DMS114 treated with DMSO at 0.1 percent for 48 hours (cell line): ENCODE data around the gene CLDND1.
"Not testable (repeated sequence)": the region's sequence is repeated elsewhere in the genome, so short reads cannot be mapped to it uniquely, and the experiment has no call there.

Experiments
- DNase-seq: peaks from one replicate; lab custom pipeline; 2025; ENCODE audit not compliant: unreplicated experiment; lab: John Stamatoyannopoulos, UW

Gene CLDND1

DNA sequence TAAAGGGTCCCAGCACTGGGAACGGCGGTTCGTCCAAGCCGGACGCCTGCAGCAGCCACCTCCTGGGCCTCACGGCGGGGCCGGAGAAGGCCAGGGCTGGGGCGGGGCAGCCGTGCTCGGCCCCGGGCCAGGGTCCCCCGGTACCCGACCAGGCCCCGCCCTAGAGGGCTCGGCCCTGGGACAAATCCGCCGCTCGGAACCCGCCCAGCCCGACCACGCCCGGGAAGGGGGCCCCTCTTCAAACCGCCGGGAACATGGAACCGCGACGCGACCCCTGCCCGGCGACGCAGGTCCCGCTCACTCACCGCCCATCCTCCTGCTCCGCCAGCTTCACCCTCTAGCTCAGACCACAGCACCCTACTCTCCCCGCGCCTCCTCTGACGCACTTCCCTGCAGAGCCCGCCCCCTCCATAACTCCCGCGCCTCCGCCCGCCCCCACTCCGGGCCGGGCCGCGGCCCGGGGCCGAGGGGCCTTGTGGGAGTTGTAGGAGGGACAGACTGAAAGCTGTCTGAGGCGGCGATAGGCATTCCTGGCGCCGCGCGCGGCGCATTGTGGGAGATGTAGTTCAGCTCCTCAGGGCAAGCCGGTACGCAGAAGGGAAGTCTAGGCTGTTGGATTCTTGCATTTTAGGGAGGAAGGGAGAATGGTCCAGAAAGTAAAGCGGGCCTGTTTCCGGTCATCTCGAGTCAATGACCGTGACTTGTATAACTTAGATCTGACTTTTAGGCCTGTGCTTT is at the start of gene CLDND1:
Gene CLDND1, minus strand, starts transcription at position 359 of the 738 bp plus-strand sequence. CDS start 1,478 bp downstream, outside the sequence.
- peak; percentile 91 for DNase-seq

DNA sequence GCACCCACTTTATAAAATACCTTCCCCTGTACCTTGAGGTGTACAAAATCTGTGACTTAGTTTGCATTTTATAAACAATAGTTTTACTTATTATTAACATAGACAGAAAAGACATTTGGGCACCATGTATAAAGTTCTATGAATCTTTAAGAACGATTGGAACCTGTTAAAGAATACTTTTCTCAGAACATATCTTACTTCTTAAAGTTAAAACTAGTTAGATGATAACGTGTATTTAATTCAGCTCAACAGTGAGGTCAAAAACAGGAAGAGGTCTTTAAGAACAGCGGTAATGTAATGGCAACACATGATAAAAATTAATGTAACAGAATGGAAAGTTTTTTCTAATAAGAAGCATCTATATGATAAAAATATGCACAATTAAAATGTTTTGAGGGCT is 45.7 kb upstream of the CLDND1 start:
- DNase-seq, result no peak

DNA sequence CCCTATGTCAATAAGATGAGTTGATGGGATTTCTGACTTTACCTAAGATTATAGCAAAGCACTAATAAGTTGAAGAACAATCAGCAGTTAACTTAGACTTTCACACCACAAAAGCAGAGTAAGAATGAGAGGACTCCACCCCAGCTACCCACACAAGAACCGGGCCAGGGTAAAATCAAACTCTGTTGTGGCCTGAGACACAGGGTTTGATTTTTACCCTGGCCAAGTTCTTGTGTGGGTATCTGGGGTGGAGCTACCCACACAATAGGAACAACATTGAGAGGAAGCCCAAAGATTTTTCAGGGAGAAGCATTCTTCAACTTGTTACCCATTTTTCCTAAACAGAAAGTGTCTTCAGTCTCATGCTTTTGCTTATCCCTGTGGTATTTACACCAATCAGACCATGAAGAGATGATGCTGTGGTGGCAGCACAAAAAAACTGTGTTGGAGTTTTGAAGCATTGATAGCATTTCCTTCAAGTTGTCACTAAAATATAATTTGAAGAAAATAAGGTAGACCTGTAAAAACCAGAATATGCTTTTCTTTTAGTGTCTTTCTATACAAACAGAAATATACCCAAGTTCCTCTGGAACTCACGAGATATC is 45.1 kb upstream of the CLDND1 start:
- no peak for DNase-seq

DNA sequence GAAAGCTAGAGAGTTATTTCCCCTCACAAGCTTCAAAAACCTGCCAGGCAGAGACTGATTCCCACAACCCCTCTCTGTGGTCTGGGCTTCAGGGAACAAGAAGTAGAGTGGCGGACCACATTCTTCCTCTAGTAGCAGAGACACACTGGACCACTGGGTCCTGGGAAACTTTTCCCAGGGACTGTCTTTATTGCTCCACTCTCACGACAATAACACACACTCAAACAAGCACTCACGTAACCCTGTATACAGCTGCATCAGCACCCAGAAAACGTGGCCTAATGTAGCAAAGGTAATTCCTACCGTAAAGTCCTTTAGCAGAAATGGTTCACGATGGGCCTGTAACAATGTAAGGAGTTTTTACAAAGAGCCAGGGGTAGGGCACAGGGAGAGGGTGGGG is 43.1 kb upstream of the CLDND1 start:
- DNase-seq, result no peak

DNA sequence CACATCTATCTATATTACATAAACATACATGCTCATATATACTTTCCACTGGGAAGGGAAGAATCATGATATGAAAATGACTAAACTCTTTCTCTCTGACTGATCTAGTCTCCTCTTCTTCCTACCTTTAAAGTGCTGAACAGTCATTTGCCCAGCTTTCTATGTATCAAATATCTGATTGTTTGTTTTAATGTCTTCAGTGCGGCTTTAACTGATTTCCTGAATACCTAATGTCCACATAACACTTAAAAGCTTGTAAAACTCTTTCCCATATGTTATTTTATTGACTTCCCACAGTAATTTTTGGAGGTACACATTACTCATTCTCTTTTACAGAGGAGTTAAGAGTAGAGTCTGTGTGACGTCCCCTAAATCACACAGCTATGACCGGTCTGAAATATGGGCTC is 42.5 kb upstream of the CLDND1 start:
- DNase-seq, result no peak

DNA sequence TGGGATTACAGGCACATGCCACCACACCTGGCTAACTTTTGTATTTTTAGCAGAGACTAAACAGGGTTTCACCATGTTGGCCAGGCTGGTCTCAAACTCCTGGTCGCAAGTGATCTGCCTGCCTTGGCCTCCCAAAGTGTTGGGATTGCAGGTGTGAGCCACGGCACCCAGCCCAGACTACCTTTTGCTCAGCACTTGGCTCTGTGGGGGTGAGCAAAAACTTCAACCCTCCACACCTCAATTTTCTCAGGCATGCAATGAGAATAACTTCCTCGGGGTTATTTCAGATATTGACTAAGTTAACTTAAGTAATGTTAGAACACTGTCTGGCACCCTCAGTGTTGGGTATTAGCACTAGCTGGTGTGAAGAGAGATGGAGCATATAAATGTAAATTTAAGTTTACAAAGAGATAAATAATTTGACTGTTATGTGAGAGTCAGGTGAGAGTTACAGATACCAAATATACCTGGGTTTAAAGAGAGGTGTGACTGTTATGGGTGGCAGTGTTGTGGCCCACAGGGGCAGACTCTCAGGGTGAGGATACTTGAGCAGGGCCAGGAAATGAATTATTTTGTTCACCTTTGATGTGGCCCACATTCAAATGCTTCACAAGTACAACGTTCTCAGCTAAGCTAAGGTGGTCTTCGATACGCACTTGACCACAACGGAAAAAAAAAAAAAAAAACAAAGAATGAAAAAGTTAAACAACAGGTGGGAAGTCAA is 41.7 kb upstream of the CLDND1 start:
- no peak for DNase-seq

DNA sequence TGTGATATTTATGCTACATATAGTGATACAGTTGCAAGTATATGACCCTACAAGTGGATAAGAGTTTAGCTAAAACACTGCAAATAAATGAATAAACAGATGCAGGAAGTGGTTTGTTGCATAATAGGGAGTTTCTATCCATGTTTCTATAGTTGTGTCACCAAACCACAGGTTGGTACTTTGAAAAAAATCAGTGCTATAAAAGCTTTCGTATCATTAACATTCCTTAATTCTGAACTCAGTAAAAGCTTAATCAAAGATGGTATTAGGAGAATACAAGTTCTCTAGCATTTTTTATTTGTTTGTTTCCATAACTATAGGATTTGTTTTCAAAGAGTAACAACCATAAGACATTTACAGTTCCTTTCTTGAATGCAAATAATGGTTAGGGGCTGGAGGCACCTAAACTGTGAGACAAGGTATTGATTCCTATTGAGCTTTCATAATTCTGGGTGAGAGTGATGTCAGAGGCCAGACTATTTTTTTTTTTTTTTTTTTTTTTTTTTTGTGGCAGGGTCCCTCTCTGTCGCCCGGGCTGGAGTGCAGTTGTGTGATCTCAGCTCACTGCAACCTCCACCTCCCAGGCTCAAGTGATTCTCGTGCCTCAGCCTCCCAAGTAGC is 41.1 kb upstream of the CLDND1 start:
- DNase-seq, result no peak

DNA sequence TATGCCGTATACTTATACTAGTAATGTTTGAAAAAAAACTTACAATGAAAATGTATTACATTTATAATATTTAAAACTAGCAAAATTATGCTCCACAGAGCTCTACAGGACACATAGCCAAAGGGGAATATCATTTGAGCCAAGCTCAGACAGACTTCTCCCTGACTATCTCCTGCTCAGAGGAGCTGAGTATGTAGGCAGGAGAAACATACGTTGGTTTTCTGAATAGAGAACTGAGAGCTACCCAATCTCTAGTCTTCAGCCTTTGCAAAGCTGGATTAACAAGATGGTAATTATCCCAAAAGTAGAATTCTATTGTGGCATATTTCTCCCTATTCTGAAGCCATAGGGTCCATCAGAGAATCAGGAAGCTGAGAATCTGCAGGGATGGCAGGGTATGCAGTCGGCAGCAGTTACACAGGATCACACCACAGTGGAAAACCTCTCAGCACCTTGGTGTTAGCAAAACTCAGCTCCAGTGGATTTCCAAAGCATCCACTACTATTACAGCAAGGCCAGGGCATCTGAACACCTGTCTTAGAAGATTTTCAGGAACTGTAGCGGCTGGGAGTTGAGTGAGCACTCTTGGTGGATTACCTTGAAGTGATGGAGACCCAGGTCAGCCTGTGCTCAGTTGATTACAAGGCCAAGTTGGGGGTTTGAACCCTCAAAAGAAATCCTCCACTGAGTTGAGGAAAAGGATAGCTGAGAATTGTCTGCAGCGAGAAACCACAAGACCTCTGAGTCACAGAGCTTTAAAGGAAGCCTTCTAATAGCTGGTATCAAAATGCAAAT is 39.2 kb upstream of the CLDND1 start:
- DNase-seq, result no peak

DNA sequence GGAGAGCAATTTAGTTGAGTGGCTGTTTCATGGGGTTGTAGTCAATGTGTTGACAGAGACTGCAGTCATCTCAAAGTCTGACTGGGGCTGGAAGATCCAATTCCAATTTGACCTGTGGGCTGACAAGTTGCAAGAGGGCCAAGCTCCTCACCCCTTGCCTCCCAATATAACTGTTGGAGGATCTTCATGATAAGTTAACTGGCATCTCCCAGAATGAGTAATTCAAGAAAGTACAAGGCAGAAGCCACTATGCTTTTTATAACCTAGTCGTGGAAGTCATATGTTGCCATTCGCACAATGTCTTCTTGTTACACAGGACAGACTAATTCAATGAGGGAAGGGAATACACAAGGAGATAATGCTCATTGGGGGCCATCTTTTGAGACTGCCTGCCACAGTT is 38.2 kb upstream of the CLDND1 start:
- no peak for DNase-seq

DNA sequence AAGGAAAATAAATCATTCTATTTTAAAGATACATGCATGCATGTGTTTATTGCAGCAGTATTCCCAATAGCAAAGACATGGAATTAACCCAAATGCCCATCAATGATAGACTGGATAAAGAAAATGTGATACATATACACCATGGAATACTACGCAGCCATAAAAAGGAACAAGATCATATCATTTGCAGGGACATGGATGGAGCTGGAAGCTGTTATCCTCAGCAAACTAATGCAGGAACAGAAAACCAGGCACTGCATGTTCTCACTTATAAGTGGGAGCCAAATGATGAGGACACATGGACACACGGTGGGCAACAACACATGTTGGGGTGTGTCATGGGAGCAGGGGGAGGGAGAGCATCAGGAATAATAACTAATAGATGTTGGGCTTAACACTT is 37.1 kb upstream of the CLDND1 start:
- not testable (repeated sequence) for DNase-seq

DNA sequence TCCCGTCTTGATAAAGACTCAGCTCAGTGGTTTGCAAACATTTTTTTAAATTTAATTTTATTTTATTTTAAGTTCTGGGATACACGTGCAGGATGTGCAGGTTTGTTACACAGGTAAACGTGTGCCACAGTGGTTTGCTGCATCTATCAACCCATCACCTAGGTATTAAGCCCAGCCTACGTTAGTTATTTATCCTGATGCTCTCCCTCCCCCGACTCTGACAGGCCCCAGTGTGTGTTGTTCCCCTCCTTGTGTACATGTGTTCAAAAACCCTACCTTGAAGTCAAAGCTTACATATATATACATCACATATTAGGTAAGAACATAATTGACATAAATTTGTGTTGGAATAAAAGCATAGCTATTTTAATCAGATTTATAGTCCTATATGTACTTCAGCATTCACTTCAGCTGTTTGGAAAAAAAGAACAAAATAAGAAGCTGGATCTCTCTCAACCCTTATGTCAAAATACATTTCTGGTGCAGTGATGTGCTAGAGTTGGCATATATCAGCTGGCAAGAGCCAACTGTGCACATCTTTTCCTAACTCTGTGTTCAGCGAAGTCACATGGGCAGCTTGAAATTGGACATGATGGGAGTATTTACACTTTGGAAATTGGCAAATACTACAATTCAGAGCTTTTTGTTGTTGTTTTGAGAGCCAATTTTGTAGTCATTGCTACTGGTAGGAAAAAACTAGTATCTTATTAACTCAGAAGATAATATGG is 35.6 kb upstream of the CLDND1 start:
- DNase-seq, result no peak

DNA sequence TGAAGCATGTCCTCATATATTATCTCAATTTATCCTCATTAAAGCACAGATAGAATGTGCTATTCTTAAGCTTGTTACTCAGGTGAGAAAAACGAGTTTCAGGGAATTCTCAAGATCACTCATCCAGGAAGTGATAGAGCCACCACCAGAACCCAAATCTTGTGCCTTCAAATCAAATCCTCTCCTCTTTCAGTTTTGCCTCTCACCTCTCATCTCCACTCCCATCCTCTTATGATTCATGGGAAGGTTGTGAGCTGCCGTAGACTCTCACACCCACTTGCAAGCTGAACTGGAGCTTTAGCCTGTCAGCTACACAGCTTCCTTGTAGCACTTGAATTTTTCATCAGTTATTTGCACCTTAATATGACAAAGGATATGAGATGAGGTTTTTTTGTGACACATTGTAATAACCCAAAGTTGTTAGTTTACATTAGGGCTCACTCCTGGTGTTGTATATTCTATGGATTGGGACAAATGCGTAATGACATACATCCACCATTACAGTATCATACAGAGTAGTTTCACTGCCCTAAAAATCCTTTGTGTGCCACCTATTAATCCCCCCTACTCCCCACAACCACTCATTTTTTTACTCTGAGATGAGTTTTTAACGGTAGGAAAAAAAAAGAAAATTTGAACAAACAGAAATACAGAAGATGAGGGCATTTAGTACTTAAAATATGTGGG is 34.8 kb upstream of the CLDND1 start:
- DNase-seq, result no peak

DNA sequence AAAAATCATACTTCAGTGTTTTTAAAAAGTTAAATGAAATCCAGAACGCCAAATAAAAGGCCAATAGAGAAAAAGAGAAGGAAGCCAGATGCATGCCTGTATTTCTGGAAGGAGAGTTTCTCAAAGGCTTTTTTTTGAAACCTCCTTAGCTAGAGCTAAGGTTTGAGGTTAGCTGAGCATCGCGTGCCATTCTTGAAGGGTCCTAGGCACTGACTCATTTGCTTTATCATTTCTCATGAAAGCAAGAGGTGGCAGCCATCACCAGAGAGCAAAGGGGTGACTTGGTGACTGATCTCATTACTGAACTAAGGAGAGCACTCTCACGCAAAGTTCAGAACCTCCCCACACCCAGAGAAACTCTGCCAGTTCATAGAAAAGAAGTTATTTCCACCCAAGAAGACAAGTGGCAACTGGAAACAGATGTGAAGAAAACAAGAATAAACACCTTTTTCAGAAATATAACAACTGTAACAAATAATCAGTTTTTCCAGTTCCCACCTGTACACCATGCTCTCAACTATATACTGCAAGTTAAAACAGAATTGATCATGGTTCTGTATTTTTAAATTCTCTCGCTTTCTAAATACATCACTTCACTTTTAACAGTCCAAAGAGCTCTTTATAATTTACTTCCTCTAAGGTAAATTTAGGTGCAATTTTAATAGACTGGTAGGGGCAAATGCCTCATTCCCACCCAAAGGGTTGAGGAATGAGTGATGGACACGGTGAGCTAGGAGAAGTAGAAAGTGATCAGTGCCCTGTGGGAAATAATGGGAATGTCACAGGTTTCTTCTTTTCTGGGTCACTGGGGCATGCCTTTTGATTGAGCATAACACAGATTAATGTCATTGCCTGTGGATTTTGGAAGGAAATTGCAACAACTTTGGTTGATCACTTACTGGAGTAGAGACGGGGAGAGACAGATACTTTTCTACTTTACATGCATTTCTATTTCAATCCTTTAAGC is 33.7 kb upstream of the CLDND1 start:
- DNase-seq, result no peak

DNA sequence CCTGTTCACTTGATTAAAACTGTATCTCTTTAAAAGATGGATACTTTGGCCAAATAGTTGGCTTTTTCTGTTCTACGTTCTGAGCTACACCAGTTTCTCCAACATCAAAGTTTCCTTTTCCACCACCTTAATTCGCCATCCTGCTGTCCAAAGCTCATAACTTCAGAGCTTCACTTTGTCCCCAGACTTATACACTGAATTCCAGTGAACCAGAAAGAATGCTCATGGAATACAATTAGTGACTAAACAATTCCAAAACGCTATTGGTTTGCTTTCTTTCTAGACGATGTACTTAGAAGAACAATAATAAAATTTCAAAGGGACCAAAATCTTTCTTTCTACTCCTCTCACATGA is 32.3 kb upstream of the CLDND1 start:
- DNase-seq, result no peak

DNA sequence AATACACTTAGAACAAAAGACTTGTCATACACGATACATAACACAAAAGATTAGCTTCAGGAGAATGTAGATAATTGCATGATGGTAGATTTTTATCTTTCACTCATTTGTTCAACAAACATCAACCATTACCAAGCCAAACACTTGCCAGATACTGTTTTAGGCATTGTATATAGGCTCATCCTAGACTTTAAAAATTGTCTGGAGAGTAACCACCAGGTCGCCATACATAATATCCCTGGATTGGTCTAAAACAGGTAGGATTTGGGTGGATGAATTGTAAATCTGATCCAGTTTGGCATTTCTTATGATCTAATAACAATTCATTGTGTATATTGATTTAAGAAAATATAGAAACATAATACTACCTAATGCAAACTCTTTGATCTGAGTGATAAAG is 31.9 kb upstream of the CLDND1 start:
- no peak for DNase-seq

DNA sequence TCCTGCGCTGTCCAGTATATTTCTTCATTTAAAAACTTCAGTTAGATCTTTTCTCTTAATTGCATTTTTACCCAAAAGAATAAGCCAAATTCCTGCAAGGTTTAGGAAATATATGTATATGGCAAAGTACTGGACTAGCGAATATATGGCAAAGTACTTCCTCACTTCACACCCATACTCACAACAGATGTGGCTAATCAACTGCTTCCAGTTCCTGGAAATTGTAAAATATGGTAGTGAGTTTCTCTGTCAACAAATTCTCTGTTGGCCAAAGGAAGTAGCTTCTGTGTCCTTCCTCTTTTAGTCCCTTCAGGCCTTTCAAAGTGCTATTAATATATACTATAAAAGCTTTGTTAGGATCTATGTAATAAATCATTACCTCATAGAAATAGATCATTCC is 31.1 kb upstream of the CLDND1 start:
- DNase-seq, result no peak

DNA sequence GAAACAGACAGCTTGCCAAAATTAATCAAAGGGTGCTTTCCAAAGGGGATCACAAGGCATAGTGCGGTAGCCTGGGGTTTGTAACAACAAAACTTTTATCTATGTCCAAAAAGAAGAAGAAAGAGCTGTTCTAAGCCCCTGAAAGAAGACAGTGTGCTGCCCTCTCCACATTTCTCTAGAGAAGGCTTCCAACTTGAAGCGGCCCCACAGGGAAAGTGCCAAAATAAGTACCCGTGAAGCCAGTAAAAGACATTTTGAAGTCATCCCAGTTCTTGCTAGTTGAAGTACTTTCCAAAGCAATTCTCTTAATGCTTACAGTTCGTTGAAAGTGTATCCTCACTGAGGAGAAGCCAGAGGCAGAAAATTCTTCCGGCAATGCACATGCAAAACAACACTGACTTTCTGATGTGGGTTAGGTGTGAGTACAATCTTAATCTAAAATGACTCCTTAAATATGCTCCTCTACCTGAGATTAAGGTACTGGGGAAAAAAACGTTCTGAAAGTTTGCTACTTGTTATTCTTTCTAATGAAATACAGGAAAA is 30.4 kb upstream of the CLDND1 start:
- no peak for DNase-seq

DNA sequence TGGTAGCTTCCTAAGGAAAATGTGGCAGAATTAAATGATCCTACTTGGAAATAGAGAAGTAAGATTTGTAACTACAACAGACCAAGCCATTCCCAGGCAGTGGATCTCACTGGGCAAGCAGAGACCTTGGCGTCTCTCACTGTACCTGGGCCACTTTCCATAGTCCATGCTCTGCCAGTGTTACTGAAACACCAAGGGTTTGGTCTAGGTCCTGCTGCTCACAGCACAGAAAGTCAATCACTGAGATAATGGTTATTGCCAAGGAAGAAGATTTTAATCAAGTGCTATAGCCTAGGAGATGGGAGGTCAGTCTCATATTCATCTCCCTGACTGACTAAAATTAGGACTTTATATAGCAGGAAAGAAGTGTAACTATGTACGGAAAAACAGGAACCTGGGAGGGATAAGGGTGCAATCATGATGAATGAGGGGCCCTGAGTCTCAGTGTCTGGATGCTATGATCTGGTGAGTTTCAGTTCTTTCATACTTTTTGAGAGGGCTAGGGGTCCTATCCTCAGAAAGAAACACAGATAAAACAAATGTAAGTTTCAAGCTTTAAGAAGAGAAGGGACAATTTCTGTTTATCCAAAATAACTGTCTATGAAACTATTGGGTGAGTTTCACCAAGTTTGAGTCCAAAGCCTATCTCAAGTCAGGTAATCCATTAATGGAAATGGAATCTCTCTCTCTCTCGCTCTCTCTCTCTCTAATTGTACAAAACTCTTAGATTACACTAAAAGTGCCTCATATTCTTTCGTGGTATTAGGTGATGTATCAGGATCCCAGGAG is 29.7 kb upstream of the CLDND1 start:
- no peak for DNase-seq
